ENCODE data around the gene EID3. TPM values are rescaled to one million over a fixed set of nuclear protein-coding genes. Genes with fewer than 3 reads are reported as not detected.
A peak's percentile ranks its signal among the peaks of the same experiment; 100 is the strongest.

The EID3 gene
- total RNA-seq, 1 donor from 2014 or later = 2.9 TPM

- DNase-seq (ENCODE audit: extremely low spot score, unreplicated experiment) = no peak
- H3K27ac Mint-ChIP-seq = no peak overlapping the region
- peaks cover 29% of the 10 kb centered on the region for H3K36me3 Mint-ChIP-seq
- TF ChIP-seq, protein P1, sequence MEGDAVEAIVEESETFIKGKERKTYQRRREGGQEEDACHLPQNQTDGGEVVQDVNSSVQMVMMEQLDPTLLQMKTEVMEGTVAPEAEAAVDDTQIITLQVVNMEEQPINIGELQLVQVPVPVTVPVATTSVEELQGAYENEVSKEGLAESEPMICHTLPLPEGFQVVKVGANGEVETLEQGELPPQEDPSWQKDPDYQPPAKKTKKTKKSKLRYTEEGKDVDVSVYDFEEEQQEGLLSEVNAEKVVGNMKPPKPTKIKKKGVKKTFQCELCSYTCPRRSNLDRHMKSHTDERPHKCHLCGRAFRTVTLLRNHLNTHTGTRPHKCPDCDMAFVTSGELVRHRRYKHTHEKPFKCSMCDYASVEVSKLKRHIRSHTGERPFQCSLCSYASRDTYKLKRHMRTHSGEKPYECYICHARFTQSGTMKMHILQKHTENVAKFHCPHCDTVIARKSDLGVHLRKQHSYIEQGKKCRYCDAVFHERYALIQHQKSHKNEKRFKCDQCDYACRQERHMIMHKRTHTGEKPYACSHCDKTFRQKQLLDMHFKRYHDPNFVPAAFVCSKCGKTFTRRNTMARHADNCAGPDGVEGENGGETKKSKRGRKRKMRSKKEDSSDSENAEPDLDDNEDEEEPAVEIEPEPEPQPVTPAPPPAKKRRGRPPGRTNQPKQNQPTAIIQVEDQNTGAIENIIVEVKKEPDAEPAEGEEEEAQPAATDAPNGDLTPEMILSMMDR (conservative IDR thresholded peaks at IDR 0.05) = no peak
- H3K27me3 Mint-ChIP-seq = no peaks in the 10 kb centered on the region
- H3K4me3 Mint-ChIP-seq = no peak overlapping the region
- no peaks in the 10 kb centered on the region for H3K9me3 Mint-ChIP-seq
- peaks cover 4% of the 10 kb centered on the region for H3K4me1 Mint-ChIP-seq (ENCODE audit: unreplicated experiment)
These were observed 36.1 kb downstream of the EID3 start for GRCh38 chr12:104339663-104340062.

DNA sequence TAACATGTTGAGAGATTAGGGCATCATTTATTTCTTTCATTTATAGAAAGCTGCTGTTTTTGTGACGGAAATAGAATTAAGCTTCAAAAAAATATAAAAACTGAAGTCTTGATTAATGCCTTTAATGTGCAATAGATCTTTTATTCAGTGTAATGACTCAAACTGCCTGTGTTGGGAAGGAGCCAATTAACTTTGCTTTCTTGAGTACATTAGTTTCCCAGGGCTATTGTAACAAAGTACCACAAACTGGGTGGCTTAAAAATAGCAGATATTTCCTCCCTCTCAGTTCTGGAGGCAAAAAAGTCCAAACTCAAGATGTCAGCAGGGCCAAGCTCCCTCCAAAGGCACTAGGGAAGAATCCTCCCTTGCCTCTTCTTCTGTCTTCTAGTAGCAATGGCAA, 36.6 kb downstream of the EID3 start:
- no peak for DNase-seq (ENCODE audit: extremely low spot score, unreplicated experiment)
- TF ChIP-seq, protein P1 (conservative IDR thresholded peaks at IDR 0.05) = no peak
- Mint-ChIP-seq H3K9me3 (no peaks in the 10 kb centered on the region), H3K27ac (no peak overlapping the region), H3K27me3 (no peaks in the 10 kb centered on the region), H3K36me3 (peaks cover 25% of the 10 kb centered on the region), H3K4me1 (ENCODE audit: unreplicated experiment) (peaks cover 4% of the 10 kb centered on the region), H3K4me3 (no peak overlapping the region)

DNA sequence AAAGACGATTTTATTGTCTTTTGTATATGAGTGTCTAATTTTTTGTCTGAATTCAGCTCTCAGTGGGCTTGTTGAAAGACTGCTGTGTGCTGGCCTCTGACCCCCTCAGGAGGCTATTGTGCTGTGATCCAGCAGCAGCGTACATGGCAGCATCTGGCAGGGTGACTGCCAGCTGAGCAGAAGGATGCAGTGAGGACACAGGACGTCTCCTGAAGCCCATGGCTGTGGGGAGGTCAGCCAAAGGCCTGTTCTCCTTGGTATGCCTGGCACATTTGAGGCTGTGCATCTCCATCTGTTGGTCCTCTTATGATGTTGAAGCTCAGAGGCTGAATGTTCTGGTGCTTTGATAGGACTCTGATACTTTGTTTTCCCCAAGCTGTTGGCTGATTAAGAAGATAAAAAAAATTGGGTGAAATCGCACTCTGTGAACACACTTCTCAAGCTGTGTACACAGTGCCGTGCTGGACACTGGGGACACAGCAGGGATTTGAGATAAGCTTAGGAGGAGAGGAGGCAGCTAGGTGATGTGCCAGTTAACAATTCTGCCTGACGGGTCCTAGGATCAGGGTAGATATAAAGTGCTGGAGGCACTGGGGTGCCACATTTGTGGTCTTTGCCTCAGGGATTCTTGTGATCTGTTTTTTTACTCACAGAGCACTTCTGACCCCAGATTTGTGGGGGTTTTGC, 37.5 kb downstream of the EID3 start:
- Mint-ChIP-seq H3K27ac (no peak overlapping the region), H3K4me1 (ENCODE audit: unreplicated experiment) (peaks cover 4% of the 10 kb centered on the region), H3K9me3 (no peaks in the 10 kb centered on the region), H3K36me3 (peaks cover 30% of the 10 kb centered on the region), H3K27me3 (no peaks in the 10 kb centered on the region), H3K4me3 (no peak overlapping the region)
- no peak for DNase-seq (ENCODE audit: extremely low spot score, unreplicated experiment)
- TF ChIP-seq, protein P1 (conservative IDR thresholded peaks at IDR 0.05) = no peak

- H3K9me3 Mint-ChIP-seq = no peaks in the 10 kb centered on the region
- no peak overlapping the region for H3K4me3 Mint-ChIP-seq
- peaks cover 4% of the 10 kb centered on the region for H3K4me1 Mint-ChIP-seq (ENCODE audit: unreplicated experiment)
- peaks cover 30% of the 10 kb centered on the region for H3K36me3 Mint-ChIP-seq
- no peaks in the 10 kb centered on the region for H3K27me3 Mint-ChIP-seq
- no peak overlapping the region for H3K27ac Mint-ChIP-seq
- TF ChIP-seq, protein P1 (conservative IDR thresholded peaks at IDR 0.05) = no peak
- no peak for DNase-seq (ENCODE audit: extremely low spot score, unreplicated experiment)
These were observed 38.6 kb downstream of the EID3 start for GRCh38 chr12:104342147-104342546.

DNA sequence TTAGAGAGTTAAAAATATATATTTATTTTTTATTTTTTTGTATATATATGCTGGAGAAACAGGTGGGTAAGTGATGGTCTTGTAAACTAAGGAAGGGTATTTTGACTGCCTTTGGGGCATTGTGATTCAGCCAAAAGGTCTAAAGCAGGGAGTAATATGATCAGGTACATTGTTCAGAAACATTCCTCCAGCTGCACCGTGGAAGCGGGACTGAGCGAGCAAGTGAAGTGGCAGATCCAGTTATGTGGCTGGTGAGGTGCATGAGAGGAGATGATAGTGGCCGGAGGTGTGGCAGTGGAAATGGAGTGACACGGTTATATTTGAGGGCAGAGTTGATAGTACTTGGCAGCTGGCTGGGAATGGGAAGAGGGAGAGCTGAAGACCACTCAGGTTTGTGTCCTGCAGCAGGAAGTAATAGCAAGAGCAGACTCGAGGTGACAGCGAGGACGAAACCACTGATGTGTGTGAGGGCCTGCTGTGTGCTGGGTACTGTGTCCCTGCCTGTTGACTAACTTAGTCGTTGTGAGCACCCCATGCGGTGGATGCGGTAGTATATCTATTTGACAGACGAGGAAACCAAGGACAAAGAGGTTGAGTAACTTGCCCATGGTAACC, 39.2 kb downstream of the EID3 start:
- TF ChIP-seq, protein P1 (conservative IDR thresholded peaks at IDR 0.05) = no peak
- Mint-ChIP-seq H3K27me3 (no peaks in the 10 kb centered on the region), H3K9me3 (no peaks in the 10 kb centered on the region), H3K4me1 (ENCODE audit: unreplicated experiment) (peaks cover 4% of the 10 kb centered on the region), H3K36me3 (peaks cover 30% of the 10 kb centered on the region), H3K4me3 (no peak overlapping the region), H3K27ac (peak overlapping the region; percentile 13)
- DNase-seq (ENCODE audit: extremely low spot score, unreplicated experiment) = no peak
